K562 (cell line): Measurements from ENCODE around the gene C4A. TPM values are rescaled to one million over a fixed set of nuclear protein-coding genes. Genes with fewer than 3 reads are reported as not detected.

Source experiments
- BCOR ChIP-seq: fragments of 450-650 bp; IDR thresholded peaks from 2 replicates; pipeline ENCODE4 v1.6.1; 2016
- BHLHE40 ChIP-seq: IDR thresholded peaks from 2 replicates; pipeline ENCODE4 v1.6.1; 2011; ENCODE audit warnings: low read length, improper control_type of control experiment
- CAMTA2 ChIP-seq: fragments of 250-450 bp; sonication (Bioruptor Pico); conservative IDR thresholded peaks from 2 replicates; pipeline ENCODE4 v1.5.1; 2022
- DIDO1 ChIP-seq: fragments of 450-650 bp; IDR thresholded peaks from 2 replicates; pipeline ENCODE4 v1.6.1; 2016; ENCODE audit warnings: low read depth, missing biosample characterization, missing genetic modification characterization
- FOXM1 ChIP-seq, 2 experiments: fragments of 450-650 bp in 1 of 2; sonication (generic) in 1 of 2; formaldehyde crosslinking in 1 of 2; IDR thresholded peaks; 2 replicates each; pipeline versions ENCODE4 v1.6.1 to v1.9.0; 2017 to 2022; ENCODE audit warnings: low read depth in 2 of 2, mild to moderate bottlenecking in 2 of 2, missing genetic modification reagents in 1 of 2, moderate library complexity in 1 of 2
- HDAC3 ChIP-seq: fragments of 450-650 bp; IDR thresholded peaks from 2 replicates; pipeline ENCODE4 v1.6.1; 2018; ENCODE audit warnings: borderline replicate concordance, mild to moderate bottlenecking, moderate library complexity; ENCODE audit not compliant: partially characterized antibody
- HMGN3 ChIP-seq: IDR thresholded peaks from 2 replicates; pipeline ENCODE4 v1.6.1; 2011; ENCODE audit warnings: borderline replicate concordance, low read depth, mild to moderate bottlenecking, mixed read lengths, low read length; ENCODE audit not compliant: insufficient read length; ENCODE audit errors: extremely low read depth
- LCOR ChIP-seq: sonication (generic); formaldehyde crosslinking; IDR thresholded peaks from 2 replicates; pipeline ENCODE4 v1.8.0; 2022; ENCODE audit warnings: mild to moderate bottlenecking, missing genetic modification reagents
- LEF1 ChIP-seq: fragments of 450-650 bp; IDR thresholded peaks from 2 replicates; pipeline ENCODE4 v1.6.1; 2016; ENCODE audit warnings: mild to moderate bottlenecking
- NFATC3 ChIP-seq: fragments of 450-650 bp; IDR thresholded peaks from 2 replicates; pipeline ENCODE4 v1.6.1; 2017; ENCODE audit warnings: mild to moderate bottlenecking
- NRF1 ChIP-seq, 2 experiments: fragments of 450-650 bp; IDR thresholded peaks in 1 of 2; conservative IDR thresholded peaks in 1 of 2; 2 replicates each; pipeline ENCODE4 v1.6.1; 2014; ENCODE audit warnings: mild to moderate bottlenecking in 2 of 2
- PTBP1 ChIP-seq: fragments of 200-400 bp; formaldehyde crosslinking; IDR thresholded peaks from 2 replicates; pipeline ENCODE4 v1.6.1; 2017; ENCODE audit warnings: low read depth, low read length
- PTRF ChIP-seq: fragments of 450-650 bp; IDR thresholded peaks from 2 replicates; pipeline ENCODE4 v1.6.1; 2016; ENCODE audit warnings: mild to moderate bottlenecking, missing genetic modification characterization, missing compliant biosample characterization
- RUNX1 ChIP-seq: sonication (generic); IDR thresholded peaks from 2 replicates; pipeline ENCODE4 v1.6.1; 2016; ENCODE audit warnings: antibody characterized with exemption, low read depth
- SP1 ChIP-seq: sonication (generic); formaldehyde crosslinking; IDR thresholded peaks from 2 replicates; pipeline ENCODE4 v1.8.1; 2022; ENCODE audit warnings: mild to moderate bottlenecking, missing genetic modification reagents
- SREBF1 ChIP-seq: fragments of 150-350 bp; IDR thresholded peaks from 2 replicates; pipeline ENCODE4 v1.6.1; 2014; ENCODE audit warnings: antibody characterized with exemption, low read depth, low read length, borderline replicate concordance
- SUPT5H ChIP-seq: fragments of 450-650 bp; IDR thresholded peaks from 2 replicates; pipeline ENCODE4 v1.6.1; 2016
- TRIM24 ChIP-seq, 2 experiments: fragments of 450-650 bp; IDR thresholded peaks; 2 replicates each; pipeline ENCODE4 v1.6.1; 2016
- ZFX ChIP-seq: sonication (generic); formaldehyde crosslinking; IDR thresholded peaks from 2 replicates; pipeline ENCODE4 v1.8.0; 2022; ENCODE audit warnings: mild to moderate bottlenecking, missing genetic modification reagents, moderate library complexity
- ZNF551 ChIP-seq: fragments of 250-450 bp; sonication (Bioruptor Pico); IDR thresholded peaks from 2 replicates; pipeline ENCODE4 v1.5.0; 2021; ENCODE audit warnings: mild to moderate bottlenecking, moderate library complexity
- polyA plus RNA-seq, 8 experiments: library from polyadenylated mRNA; depleted of rRNA in 4 of 8; stranded (reverse) in 5 of 8; unstranded in 3 of 8; fragments of >200 nt; fragmentation: Nextera tagmentation in 2 of 8; fragmentation: Illumina TruSeq in 1 of 8; extraction: Ambion mirVana in 2 of 8; extraction: Trizol in 1 of 8; gene quantifications; 2 replicates each; pipeline versions ENCODE4 v1.2.1 to v1.2.3, GENCODE V29; 2011 to 2014; ENCODE audit warnings: inconsistent platforms in 1 of 8, missing spikeins in 1 of 8
- total RNA-seq, 7 experiments: library from RNA; depleted of rRNA in 6 of 7; stranded (reverse); fragments of >200 nt in 6 of 7; fragmentation: Illumina TruSeq in 2 of 7; extraction: Trizol in 2 of 7; gene quantifications; 2 replicates each; pipeline versions ENCODE4 v1.2.1 to v1.2.3, GENCODE V29; 2011 to 2021; ENCODE audit warnings: low replicate concordance in 1 of 7
- TF ChIP-seq, protein P1 (sequence below): sonication (generic); formaldehyde crosslinking; IDR thresholded peaks from 2 replicates; pipeline ENCODE4 v1.8.1; 2023; ENCODE audit warnings: mild to moderate bottlenecking, missing genetic modification reagents
- TF ChIP-seq, protein P2 (sequence below): sonication (generic); formaldehyde crosslinking; IDR thresholded peaks from 2 replicates; pipeline ENCODE4 v1.8.0; 2022; ENCODE audit warnings: mild to moderate bottlenecking, missing genetic modification reagents
- TF ChIP-seq, protein P3 (sequence below): fragments of 450-650 bp; formaldehyde crosslinking; IDR thresholded peaks from 2 replicates; pipeline ENCODE4 v1.4.0; 2022; ENCODE audit warnings: missing genetic modification characterization

C4A gene
- total and polyA plus RNA-seq, 9 of the 15 experiments (the other 6 are each of a cell fraction or from before 2014, with no cell fraction given): 0.27 to 7.6 (median 5.0) TPM

DNA sequence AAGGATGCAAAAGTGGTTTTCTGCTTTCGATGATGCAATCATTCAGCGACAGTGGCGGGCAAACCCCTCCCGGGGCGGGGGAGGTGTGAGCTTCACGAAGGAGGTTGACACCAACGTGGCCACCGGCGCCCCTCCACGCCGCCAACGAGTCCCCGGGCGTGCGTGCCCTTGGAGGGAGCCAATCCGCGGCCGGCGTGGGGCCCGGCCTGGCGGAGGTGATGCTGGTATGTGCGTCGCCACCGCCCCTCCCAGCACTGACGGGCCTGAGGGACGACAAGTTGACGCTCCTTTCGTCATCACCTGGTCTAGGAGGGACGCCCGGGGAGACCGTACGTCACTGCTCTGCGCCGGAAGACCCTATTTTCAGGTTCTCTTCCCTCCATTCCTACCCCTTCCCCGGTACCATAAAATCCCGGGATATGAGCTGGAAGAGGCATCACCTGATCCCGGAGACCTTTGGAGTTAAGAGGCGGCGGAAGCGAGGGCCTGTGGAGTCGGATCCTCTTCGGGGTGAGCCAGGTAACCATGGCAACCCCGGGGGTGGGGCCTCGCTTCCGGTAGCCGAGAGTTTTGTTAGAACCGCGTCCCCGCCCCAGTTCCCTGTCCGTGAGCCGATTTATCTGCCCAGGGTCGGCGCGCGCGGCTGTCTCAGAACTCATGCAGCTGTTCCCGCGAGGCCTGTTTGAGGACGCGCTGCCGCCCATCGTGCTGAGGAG lies 9.7 kb upstream of the C4A start, which contains the start of gene DXO (continued):
- TF ChIP-seq, protein P1, sequence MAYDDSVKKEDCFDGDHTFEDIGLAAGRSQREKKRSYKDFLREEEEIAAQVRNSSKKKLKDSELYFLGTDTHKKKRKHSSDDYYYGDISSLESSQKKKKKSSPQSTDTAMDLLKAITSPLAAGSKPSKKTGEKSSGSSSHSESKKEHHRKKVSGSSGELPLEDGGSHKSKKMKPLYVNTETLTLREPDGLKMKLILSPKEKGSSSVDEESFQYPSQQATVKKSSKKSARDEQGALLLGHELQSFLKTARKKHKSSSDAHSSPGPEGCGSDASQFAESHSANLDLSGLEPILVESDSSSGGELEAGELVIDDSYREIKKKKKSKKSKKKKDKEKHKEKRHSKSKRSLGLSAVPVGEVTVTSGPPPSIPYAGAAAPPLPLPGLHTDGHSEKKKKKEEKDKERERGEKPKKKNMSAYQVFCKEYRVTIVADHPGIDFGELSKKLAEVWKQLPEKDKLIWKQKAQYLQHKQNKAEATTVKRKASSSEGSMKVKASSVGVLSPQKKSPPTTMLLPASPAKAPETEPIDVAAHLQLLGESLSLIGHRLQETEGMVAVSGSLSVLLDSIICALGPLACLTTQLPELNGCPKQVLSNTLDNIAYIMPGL: no peak; the same call in 1 of the 2 replicates
- TF ChIP-seq FOXM1 (IDR thresholded peaks at IDR 0.05; ENCODE audit: low read depth) (no peak), FOXM1 (CRISPR knock-in tag; IDR thresholded peaks at IDR 0.05; ENCODE audit: low read depth) (no peak; the same call in 1 of the 2 replicates), ZNF551 (CRISPR knock-in tag) (no peak), HMGN3 (peak; percentile 93), LEF1 (peak; percentile 8; the same call in 1 of the 2 replicates), NRF1 (conservative IDR thresholded peaks at IDR 0.05 in 1 of 2, IDR thresholded peaks at IDR 0.05 in 1 of 2) (peak; percentile 82 to 86), ZFX (CRISPR knock-in tag) (peak; percentile 92), SUPT5H (peak; percentile 67; the same call in 1 of the 2 replicates), NFATC3 (peak; percentile 89), CAMTA2 (no peak), SP1 (peak; percentile 97), HDAC3 (peak; percentile 52), SREBF1 (peak; percentile 80), BCOR (peak; percentile 75; the same call in 1 of the 2 replicates), BHLHE40 (peak; percentile 76), PTBP1 (peak; percentile 58), RUNX1 (peak; percentile 32; the same call in 1 of the 2 replicates), TRIM24 (IDR thresholded peaks at IDR 0.05) (peak; percentile 74 to 77), LCOR (peak; percentile 58), PTRF (tag) (no peak), DIDO1 (tag) (peak; percentile 77)
- TF ChIP-seq, protein P2, sequence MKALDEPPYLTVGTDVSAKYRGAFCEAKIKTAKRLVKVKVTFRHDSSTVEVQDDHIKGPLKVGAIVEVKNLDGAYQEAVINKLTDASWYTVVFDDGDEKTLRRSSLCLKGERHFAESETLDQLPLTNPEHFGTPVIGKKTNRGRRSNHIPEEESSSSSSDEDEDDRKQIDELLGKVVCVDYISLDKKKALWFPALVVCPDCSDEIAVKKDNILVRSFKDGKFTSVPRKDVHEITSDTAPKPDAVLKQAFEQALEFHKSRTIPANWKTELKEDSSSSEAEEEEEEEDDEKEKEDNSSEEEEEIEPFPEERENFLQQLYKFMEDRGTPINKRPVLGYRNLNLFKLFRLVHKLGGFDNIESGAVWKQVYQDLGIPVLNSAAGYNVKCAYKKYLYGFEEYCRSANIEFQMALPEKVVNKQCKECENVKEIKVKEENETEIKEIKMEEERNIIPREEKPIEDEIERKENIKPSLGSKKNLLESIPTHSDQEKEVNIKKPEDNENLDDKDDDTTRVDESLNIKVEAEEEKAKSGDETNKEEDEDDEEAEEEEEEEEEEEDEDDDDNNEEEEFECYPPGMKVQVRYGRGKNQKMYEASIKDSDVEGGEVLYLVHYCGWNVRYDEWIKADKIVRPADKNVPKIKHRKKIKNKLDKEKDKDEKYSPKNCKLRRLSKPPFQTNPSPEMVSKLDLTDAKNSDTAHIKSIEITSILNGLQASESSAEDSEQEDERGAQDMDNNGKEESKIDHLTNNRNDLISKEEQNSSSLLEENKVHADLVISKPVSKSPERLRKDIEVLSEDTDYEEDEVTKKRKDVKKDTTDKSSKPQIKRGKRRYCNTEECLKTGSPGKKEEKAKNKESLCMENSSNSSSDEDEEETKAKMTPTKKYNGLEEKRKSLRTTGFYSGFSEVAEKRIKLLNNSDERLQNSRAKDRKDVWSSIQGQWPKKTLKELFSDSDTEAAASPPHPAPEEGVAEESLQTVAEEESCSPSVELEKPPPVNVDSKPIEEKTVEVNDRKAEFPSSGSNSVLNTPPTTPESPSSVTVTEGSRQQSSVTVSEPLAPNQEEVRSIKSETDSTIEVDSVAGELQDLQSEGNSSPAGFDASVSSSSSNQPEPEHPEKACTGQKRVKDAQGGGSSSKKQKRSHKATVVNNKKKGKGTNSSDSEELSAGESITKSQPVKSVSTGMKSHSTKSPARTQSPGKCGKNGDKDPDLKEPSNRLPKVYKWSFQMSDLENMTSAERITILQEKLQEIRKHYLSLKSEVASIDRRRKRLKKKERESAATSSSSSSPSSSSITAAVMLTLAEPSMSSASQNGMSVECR (CRISPR knock-in tag): peak; percentile 99
- TF ChIP-seq, protein P3, sequence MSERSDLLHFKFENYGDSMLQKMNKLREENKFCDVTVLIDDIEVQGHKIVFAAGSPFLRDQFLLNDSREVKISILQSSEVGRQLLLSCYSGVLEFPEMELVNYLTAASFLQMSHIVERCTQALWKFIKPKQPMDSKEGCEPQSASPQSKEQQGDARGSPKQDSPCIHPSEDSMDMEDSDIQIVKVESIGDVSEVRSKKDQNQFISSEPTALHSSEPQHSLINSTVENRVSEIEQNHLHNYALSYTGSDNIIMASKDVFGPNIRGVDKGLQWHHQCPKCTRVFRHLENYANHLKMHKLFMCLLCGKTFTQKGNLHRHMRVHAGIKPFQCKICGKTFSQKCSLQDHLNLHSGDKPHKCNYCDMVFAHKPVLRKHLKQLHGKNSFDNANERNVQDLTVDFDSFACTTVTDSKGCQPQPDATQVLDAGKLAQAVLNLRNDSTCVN (CRISPR knock-in tag): no peak; the same call in 1 of the 2 replicates
